ENCODE results near the gene TLR3.

TLR3 gene

GRCh38 chr4:186132577-186133242 lies 63.8 kb downstream of the TLR3 start:
- Histone ChIP-seq H2AFZ (ENCODE audit: low read depth, low read length) (peak overlapping the region; percentile 6), H3K4me1 (ENCODE audit: insufficient read depth, low read length) (peaks cover 25% of the 10 kb centered on the region), H3K27me3 (ENCODE audit: insufficient read depth, low read length) (no peaks in the 10 kb centered on the region), H3K36me3 (ENCODE audit: insufficient read depth, low read length) (no peaks in the 10 kb centered on the region), H3K4me3 (ENCODE audit: low read length) (peak overlapping the region; percentile 24), H3K9me3 (ENCODE audit: low read length) (no peaks in the 10 kb centered on the region)

GRCh38 chr4:186134257-186134656 lies 65.3 kb downstream of the TLR3 start:
- no peaks in the 10 kb centered on the region for H3K9me3 ChIP-seq (ENCODE audit: low read length)
- peaks cover 1% of the 10 kb centered on the region for H3K27me3 ChIP-seq (ENCODE audit: insufficient read depth, low read length)
- peaks cover 25% of the 10 kb centered on the region for H3K4me1 ChIP-seq (ENCODE audit: insufficient read depth, low read length)
- peak overlapping the region; percentile 24 for H2AFZ ChIP-seq (ENCODE audit: low read depth, low read length)
- H3K4me3 ChIP-seq (ENCODE audit: low read length), result no peak overlapping the region
- H3K36me3 ChIP-seq (ENCODE audit: insufficient read depth, low read length), result no peaks in the 10 kb centered on the region

GRCh38 chr4:186134861-186135260 lies 65.9 kb downstream of the TLR3 start:
- no peak overlapping the region for H3K4me3 ChIP-seq (ENCODE audit: low read length)
- no peak overlapping the region for H2AFZ ChIP-seq (ENCODE audit: low read depth, low read length)

GRCh38 chr4:186137196-186137794 lies 68.3 kb downstream of the TLR3 start:
- Histone ChIP-seq H2AFZ (ENCODE audit: low read depth, low read length) (no peak overlapping the region), H3K4me1 (ENCODE audit: insufficient read depth, low read length) (peaks cover 13% of the 10 kb centered on the region), H3K4me3 (ENCODE audit: low read length) (no peak overlapping the region), H3K36me3 (ENCODE audit: insufficient read depth, low read length) (no peaks in the 10 kb centered on the region), H3K9me3 (ENCODE audit: low read length) (no peaks in the 10 kb centered on the region), H3K27me3 (ENCODE audit: insufficient read depth, low read length) (peaks cover 7% of the 10 kb centered on the region)

More at GRCh38 chr4:186134861-186135260, 65.9 kb downstream of the TLR3 start:
- peaks cover 25% of the 10 kb centered on the region for H3K4me1 ChIP-seq (ENCODE audit: insufficient read depth, low read length)
- no peaks in the 10 kb centered on the region for H3K36me3 ChIP-seq (ENCODE audit: insufficient read depth, low read length)
- H3K9me3 ChIP-seq (ENCODE audit: low read length), result no peaks in the 10 kb centered on the region
- peaks cover 5% of the 10 kb centered on the region for H3K27me3 ChIP-seq (ENCODE audit: insufficient read depth, low read length)
